SK-N-SH (cell line): ENCODE measurements around the gene MYO1B. TPM values are rescaled to one million over a fixed set of nuclear protein-coding genes. Genes with fewer than 3 reads are reported as not detected.
A peak's percentile ranks its signal among the peaks of the same experiment; 100 is the strongest.

ENCODE experiments used
- CTCF ChIA-PET: fragments of 300-600, 350-600 bp; formaldehyde crosslinking; extraction: SDS; loops from one replicate; lab custom pipeline; 2021; lab: Yijun Ruan, JAX
- POLR2A ChIA-PET: fragments of 350-600 bp; sonication (Branson Sonifier 250); formaldehyde crosslinking; extraction: SDS; loops from one replicate; lab custom pipeline; 2020; ENCODE audit warnings: antibody characterized with exemption, inconsistent platforms; lab: Yijun Ruan, JAX
- DNase-seq: peaks from one replicate; pipeline ENCODE4 v3.0.0; 2012
- H2AFZ ChIP-seq: fragments of 200-600 bp; sonication (generic); 2 replicates; pipeline ENCODE4 v1.8.1; 2016; ENCODE audit warnings: antibody characterized with exemption, mild to moderate bottlenecking, low read depth
- H3F3A ChIP-seq: fragments of 200-600 bp; sonication (generic); replicated peaks from 2 replicates; pipeline ENCODE3; 2016; ENCODE audit warnings: antibody characterized with exemption, mild to moderate bottlenecking; ENCODE audit not compliant: insufficient read depth
- H3K27ac ChIP-seq, 2 experiments: fragments of 200-500 bp in 1 of 2; fragments of 200-600 bp in 1 of 2; sonication (Bioruptor generic) in 1 of 2; sonication (generic), shearing (Covaris generic) in 1 of 2; 2 replicates each; pipeline versions ENCODE4 v1.5.1 to v1.6.1; 2014 to 2016; ENCODE audit warnings: low read depth in 2 of 2, inconsistent platforms in 1 of 2, low read length in 1 of 2, mild to moderate bottlenecking in 1 of 2, mixed read lengths in 1 of 2
- H3K27me3 ChIP-seq: fragments of 200-600 bp; sonication (generic), shearing (Covaris generic); 2 replicates; pipeline ENCODE4 v1.6.1; 2016; ENCODE audit warnings: mixed run types; ENCODE audit not compliant: insufficient read depth
- H3K36me3 ChIP-seq, 2 experiments: fragments of 200-500 bp in 1 of 2; fragments of 200-600 bp in 1 of 2; sonication (Bioruptor generic) in 1 of 2; sonication (generic) in 1 of 2; replicated peaks in 1 of 2; 2 replicates each; pipeline versions ENCODE3 to v1.5.1; 2014 to 2016; ENCODE audit warnings: low read length in 1 of 2, mild to moderate bottlenecking in 1 of 2; ENCODE audit not compliant: insufficient read depth in 2 of 2, control insufficient read depth in 1 of 2
- H3K4me1 ChIP-seq, 2 experiments: fragments of 200-500 bp in 1 of 2; fragments of 200-600 bp in 1 of 2; sonication (Bioruptor generic) in 1 of 2; sonication (generic), shearing (Covaris generic) in 1 of 2; 2 replicates each; pipeline versions ENCODE4 v1.5.1 to v1.6.1; 2014 to 2016; ENCODE audit warnings: low read depth in 1 of 2, low read length in 1 of 2, mixed run types in 1 of 2; ENCODE audit not compliant: insufficient read depth in 2 of 2, control insufficient read depth in 1 of 2
- H3K4me2 ChIP-seq: fragments of 200-600 bp; sonication (generic), shearing (Covaris generic); 2 replicates; pipeline ENCODE4 v1.6.1; 2017; ENCODE audit warnings: mixed run types
- H3K4me3 ChIP-seq, 2 experiments: fragments of 200-500 bp in 1 of 2; fragments of 200-600 bp in 1 of 2; sonication (Bioruptor generic) in 1 of 2; sonication (generic), shearing (Covaris generic) in 1 of 2; 2 replicates each; pipeline versions ENCODE4 v1.5.1 to v1.8.1; 2014 to 2016; ENCODE audit warnings: low read depth in 2 of 2, inconsistent platforms in 1 of 2, low read length in 1 of 2, mild to moderate bottlenecking in 1 of 2, mixed read lengths in 1 of 2, moderate library complexity in 1 of 2
- H3K79me2 ChIP-seq: fragments of 200-600 bp; sonication (generic); 2 replicates; pipeline ENCODE4 v1.8.1; 2017; ENCODE audit warnings: mild to moderate bottlenecking; ENCODE audit not compliant: insufficient read depth
- H3K9ac ChIP-seq: fragments of 200-600 bp; sonication (generic); 2 replicates; pipeline ENCODE4 v1.6.1; 2017; ENCODE audit warnings: mixed run types
- H3K9me2 ChIP-seq: fragments of 200-600 bp; sonication (generic); 2 replicates; pipeline ENCODE4 v1.6.1; 2017; ENCODE audit warnings: mixed run types
- H3K9me3 ChIP-seq: fragments of 200-600 bp; sonication (generic); 2 replicates; pipeline ENCODE4 v1.6.1; 2017; ENCODE audit warnings: mixed run types, mild to moderate bottlenecking, moderate library complexity
- H4K20me1 ChIP-seq: fragments of 200-600 bp; sonication (generic); 2 replicates; pipeline ENCODE4 v1.6.1; 2017; ENCODE audit warnings: mild to moderate bottlenecking, mixed run types; ENCODE audit not compliant: insufficient read depth
- CHD2 ChIP-seq: fragments of 150-350 bp; IDR thresholded peaks from 2 replicates; pipeline ENCODE4 v1.6.1; 2018; ENCODE audit warnings: low read length; ENCODE audit not compliant: partially characterized antibody
- FOXM1 ChIP-seq: IDR thresholded peaks from 2 replicates; pipeline ENCODE4 v1.4.0; 2012; ENCODE audit warnings: low read depth, mild to moderate bottlenecking
- GATA2 ChIP-seq: sonication (generic); formaldehyde crosslinking; IDR thresholded peaks from 2 replicates; pipeline ENCODE4 v1.5.0; 2020; ENCODE audit warnings: mild to moderate bottlenecking, missing genetic modification reagents
- JUND ChIP-seq: IDR thresholded peaks from 2 replicates; pipeline ENCODE4 v1.4.0; 2012
- MEF2A ChIP-seq: IDR thresholded peaks from 2 replicates; pipeline ENCODE4 v1.4.0; 2012; ENCODE audit warnings: low read depth, borderline replicate concordance
- NRF1 ChIP-seq: IDR thresholded peaks from 2 replicates; pipeline ENCODE4 v1.6.1; 2012; ENCODE audit warnings: low read depth, mild to moderate bottlenecking, low read length
- RAD21 ChIP-seq: IDR thresholded peaks from 2 replicates; pipeline ENCODE4 v1.6.1; 2012; ENCODE audit warnings: mild to moderate bottlenecking, low read length
- RCOR1 ChIP-seq: fragments of 150-350 bp; IDR thresholded peaks from 2 replicates; pipeline ENCODE4 v1.6.1; 2017; ENCODE audit warnings: antibody characterized with exemption, low read length
- TCF12 ChIP-seq: IDR thresholded peaks from 2 replicates; pipeline ENCODE4 v1.4.0; 2012
- TEAD4 ChIP-seq: IDR thresholded peaks from 2 replicates; pipeline ENCODE4 v1.4.0; 2012; ENCODE audit warnings: mild to moderate bottlenecking, borderline replicate concordance; ENCODE audit not compliant: insufficient read depth
- WGBS: methylation state at CpG from one replicate; pipeline ENCODE4 v1.1.6; 2017; ENCODE audit warnings: low lambda C conversion rate; 5-methylcytosine and 5-hydroxymethylcytosine counted together
- polyA plus RNA-seq, 3 experiments: library from polyadenylated mRNA; depleted of rRNA; stranded (reverse); fragments of >200 nt; gene quantifications; 2 replicates each; pipeline ENCODE4 v1.2.3, GENCODE V29; 2012
- TF ChIP-seq, protein P1 (sequence below): IDR thresholded peaks from 2 replicates; pipeline ENCODE4 v1.4.0; 2012; ENCODE audit warnings: low read depth, borderline replicate concordance
- TF ChIP-seq, protein P2 (sequence below): fragments of 200-600 bp; sonication (generic); IDR thresholded peaks from 2 replicates; pipeline ENCODE4 v1.6.1; 2017; ENCODE audit warnings: antibody characterized with exemption, mild to moderate bottlenecking, moderate library complexity
- TF ChIP-seq, protein P3 (sequence below): IDR thresholded peaks from 2 replicates; pipeline ENCODE4; 2012

Gene MYO1B
- polyA plus RNA-seq, 1 of the 3 experiments (the other 2 are of a cell fraction): 20.2 TPM

DNA sequence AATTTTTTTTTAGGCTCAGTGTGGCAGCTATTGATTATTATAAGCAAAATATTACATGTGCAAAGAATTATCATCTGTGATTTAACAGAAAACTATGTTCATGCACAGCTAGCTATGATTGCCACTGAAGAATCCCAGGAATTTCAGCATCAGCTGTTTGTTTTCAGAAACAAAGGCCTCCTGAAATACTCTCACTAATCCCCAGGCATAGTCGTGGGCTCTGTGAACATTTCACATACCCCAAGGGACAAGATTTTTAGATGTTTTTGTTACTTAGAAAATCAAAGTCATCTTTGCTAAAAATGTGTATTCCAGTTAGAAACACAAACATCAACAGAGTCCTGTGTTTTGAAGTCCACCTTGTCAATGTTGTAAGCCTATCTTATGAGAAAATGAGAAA lies 156.1 kb downstream of the MYO1B start:
- WGBS: 33% methylated on average over 1 of the region's 1 CpG
- 0 out of 2 replicates have a peak, but pooled peaks cover 3% of the 10 kb centered on the region for H3K79me2 ChIP-seq
- ChIA-PET POLR2A (no interaction called here), CTCF (interaction anchor here (1.4 to 2.9 kb wide), 3 partner anchors 100 to 236 kb away, joined by 3 to 9 read pairs (median 7); no protein-coding TSS in a partner anchor)
- H3K4me3 ChIP-seq: no peak overlapping the region
- TF ChIP-seq TEAD4: peak; percentile 64; the same call in 1 of the 2 replicates
- TF ChIP-seq TCF12: peak; percentile 47; the same call in 1 of the 2 replicates
- TF ChIP-seq JUND: 0 out of 2 replicates have a peak, but pooled peaks have one; percentile 5
- TF ChIP-seq RAD21: no peak
- H3F3A ChIP-seq: peaks cover 15% of the 10 kb centered on the region
- H3K9me2 ChIP-seq: no peaks in the 10 kb centered on the region
- no peak for DNase-seq
- H3K4me1 ChIP-seq: peaks cover 0 to 22% of the 10 kb centered on the region in 2 experiments; a peak in 3 of 4 replicates
- H3K36me3 ChIP-seq: peaks cover 18 to 52% of the 10 kb centered on the region in 2 experiments
- H3K27ac ChIP-seq: peak overlapping the region in 1 of 2 experiments; percentile 39; a peak in 1 of 4 replicates
- H2AFZ ChIP-seq: no peak overlapping the region
- no peak overlapping the region for H3K4me2 ChIP-seq
- no peaks in the 10 kb centered on the region for H3K27me3 ChIP-seq
- H4K20me1 ChIP-seq: no peaks in the 10 kb centered on the region
- H3K9ac ChIP-seq: no peak overlapping the region
- no peaks in the 10 kb centered on the region for H3K9me3 ChIP-seq

DNA sequence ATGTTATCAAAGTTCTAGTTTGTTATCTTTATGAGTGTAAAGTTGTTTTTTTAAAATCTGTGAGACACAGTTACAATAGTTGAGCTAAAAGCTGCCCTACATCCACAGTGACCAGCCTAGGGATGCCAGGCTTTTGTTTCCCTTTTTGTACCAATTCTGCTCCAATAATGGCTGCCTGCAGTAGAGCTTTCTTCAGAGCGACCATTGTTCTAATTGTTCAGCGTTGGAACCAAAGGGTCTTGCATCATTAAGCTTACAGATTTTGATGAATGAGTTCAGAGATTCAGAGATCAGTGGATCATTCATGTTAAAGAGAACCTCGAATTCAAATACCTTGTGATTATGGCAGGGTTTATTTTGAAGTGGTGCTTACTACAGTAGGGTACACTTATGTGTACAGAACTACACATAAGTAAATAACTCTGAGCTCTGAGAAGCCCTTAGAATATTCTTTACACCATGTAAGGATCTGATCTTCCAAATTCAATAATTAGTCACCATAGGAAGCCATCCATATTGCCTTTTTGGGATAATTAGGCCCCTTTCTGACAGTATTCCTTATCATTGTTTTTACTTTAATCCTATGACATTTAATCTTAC lies 157.9 kb downstream of the MYO1B start:
- Histone ChIP-seq H3K4me2 (no peak overlapping the region), H3K9me3 (no peaks in the 10 kb centered on the region), H3K4me3 (no peak overlapping the region), H3K9ac (no peak overlapping the region), H3K27me3 (no peaks in the 10 kb centered on the region), H4K20me1 (no peaks in the 10 kb centered on the region), H3K9me2 (no peaks in the 10 kb centered on the region), H3K4me1 (peaks cover 0 to 22% of the 10 kb centered on the region in 2 experiments; a peak in 3 of 4 replicates), H3F3A (peaks cover 15% of the 10 kb centered on the region), H2AFZ (no peak overlapping the region), H3K27ac (no peak overlapping the region), H3K36me3 (peaks cover 16 to 62% of the 10 kb centered on the region in 2 experiments), H3K79me2 (0 out of 2 replicates have a peak, but pooled peaks cover 3% of the 10 kb centered on the region)
- DNase-seq: no peak
- CTCF ChIA-PET: interaction anchor here (1.3 kb wide), 1 partner anchor 21 kb away, joined by 3 read pairs; no protein-coding TSS in a partner anchor
- POLR2A ChIA-PET: no interaction called here
- TF ChIP-seq RAD21: no peak
- TF ChIP-seq, protein P1, sequence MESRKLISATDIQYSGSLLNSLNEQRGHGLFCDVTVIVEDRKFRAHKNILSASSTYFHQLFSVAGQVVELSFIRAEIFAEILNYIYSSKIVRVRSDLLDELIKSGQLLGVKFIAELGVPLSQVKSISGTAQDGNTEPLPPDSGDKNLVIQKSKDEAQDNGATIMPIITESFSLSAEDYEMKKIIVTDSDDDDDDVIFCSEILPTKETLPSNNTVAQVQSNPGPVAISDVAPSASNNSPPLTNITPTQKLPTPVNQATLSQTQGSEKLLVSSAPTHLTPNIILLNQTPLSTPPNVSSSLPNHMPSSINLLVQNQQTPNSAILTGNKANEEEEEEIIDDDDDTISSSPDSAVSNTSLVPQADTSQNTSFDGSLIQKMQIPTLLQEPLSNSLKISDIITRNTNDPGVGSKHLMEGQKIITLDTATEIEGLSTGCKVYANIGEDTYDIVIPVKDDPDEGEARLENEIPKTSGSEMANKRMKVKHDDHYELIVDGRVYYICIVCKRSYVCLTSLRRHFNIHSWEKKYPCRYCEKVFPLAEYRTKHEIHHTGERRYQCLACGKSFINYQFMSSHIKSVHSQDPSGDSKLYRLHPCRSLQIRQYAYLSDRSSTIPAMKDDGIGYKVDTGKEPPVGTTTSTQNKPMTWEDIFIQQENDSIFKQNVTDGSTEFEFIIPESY: no peak
- no peak for TF ChIP-seq RCOR1
- TF ChIP-seq JUND: no peak
- TF ChIP-seq, protein P2, sequence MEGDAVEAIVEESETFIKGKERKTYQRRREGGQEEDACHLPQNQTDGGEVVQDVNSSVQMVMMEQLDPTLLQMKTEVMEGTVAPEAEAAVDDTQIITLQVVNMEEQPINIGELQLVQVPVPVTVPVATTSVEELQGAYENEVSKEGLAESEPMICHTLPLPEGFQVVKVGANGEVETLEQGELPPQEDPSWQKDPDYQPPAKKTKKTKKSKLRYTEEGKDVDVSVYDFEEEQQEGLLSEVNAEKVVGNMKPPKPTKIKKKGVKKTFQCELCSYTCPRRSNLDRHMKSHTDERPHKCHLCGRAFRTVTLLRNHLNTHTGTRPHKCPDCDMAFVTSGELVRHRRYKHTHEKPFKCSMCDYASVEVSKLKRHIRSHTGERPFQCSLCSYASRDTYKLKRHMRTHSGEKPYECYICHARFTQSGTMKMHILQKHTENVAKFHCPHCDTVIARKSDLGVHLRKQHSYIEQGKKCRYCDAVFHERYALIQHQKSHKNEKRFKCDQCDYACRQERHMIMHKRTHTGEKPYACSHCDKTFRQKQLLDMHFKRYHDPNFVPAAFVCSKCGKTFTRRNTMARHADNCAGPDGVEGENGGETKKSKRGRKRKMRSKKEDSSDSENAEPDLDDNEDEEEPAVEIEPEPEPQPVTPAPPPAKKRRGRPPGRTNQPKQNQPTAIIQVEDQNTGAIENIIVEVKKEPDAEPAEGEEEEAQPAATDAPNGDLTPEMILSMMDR: no peak
- TF ChIP-seq, protein P3, sequence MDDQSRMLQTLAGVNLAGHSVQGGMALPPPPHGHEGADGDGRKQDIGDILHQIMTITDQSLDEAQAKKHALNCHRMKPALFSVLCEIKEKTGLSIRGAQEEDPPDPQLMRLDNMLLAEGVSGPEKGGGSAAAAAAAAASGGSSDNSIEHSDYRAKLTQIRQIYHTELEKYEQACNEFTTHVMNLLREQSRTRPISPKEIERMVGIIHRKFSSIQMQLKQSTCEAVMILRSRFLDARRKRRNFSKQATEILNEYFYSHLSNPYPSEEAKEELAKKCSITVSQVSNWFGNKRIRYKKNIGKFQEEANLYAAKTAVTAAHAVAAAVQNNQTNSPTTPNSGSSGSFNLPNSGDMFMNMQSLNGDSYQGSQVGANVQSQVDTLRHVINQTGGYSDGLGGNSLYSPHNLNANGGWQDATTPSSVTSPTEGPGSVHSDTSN: no peak
- no peak for TF ChIP-seq MEF2A
- no peak for TF ChIP-seq CHD2
- TF ChIP-seq GATA2 (CRISPR knock-in tag): no peak
- TF ChIP-seq TCF12: no peak
- no peak for TF ChIP-seq FOXM1
- no peak for TF ChIP-seq NRF1
- WGBS: 91% methylated on average over 3 of the region's 3 CpGs
